ENCODE results near the gene PRRT2.

DNA sequence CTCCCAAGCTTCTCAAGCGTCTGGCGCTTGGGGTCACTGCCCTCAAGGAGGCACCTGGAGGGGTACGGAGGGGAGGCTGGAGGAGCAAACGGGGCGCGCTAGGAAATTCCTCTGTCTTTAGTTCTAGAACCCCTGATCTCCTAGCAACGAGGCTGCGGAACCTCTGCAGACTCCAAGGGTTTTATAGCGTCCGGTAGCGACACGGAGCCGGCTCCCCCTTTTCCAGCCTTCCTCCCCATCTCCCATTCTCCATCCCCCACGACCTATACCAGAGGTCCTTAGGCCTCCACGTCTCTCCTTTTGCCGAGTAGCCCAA, 51.6 kb downstream of the PRRT2 start:
- TF ChIP-seq, protein P1, sequence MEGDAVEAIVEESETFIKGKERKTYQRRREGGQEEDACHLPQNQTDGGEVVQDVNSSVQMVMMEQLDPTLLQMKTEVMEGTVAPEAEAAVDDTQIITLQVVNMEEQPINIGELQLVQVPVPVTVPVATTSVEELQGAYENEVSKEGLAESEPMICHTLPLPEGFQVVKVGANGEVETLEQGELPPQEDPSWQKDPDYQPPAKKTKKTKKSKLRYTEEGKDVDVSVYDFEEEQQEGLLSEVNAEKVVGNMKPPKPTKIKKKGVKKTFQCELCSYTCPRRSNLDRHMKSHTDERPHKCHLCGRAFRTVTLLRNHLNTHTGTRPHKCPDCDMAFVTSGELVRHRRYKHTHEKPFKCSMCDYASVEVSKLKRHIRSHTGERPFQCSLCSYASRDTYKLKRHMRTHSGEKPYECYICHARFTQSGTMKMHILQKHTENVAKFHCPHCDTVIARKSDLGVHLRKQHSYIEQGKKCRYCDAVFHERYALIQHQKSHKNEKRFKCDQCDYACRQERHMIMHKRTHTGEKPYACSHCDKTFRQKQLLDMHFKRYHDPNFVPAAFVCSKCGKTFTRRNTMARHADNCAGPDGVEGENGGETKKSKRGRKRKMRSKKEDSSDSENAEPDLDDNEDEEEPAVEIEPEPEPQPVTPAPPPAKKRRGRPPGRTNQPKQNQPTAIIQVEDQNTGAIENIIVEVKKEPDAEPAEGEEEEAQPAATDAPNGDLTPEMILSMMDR (conservative IDR thresholded peaks at IDR 0.05; ENCODE audit: low read length): no peak; the same call in 1 of the 2 replicates
- no peak for TF ChIP-seq EZH2phosphoT487 (IDR thresholded peaks at IDR 0.05; ENCODE audit: borderline replicate concordance, low read depth, low read length)

All from OCI-LY7 (cell line).